Endothelial cell (in vitro differentiated cells): ENCODE data around the gene SLC22A23. TPM values are rescaled to one million over a fixed set of nuclear protein-coding genes. Genes with fewer than 3 reads are reported as not detected.
A peak's percentile ranks its signal among the peaks of the same experiment; 100 is the strongest.

ENCODE experiments used
- DNase-seq: peaks from one replicate; pipeline ENCODE4 v3.0.0; 2021; ENCODE audit warnings: low spot score
- H3K27ac Mint-ChIP-seq: one replicate; pipeline ENCODE4 v1.8.0; 2021; ENCODE audit warnings: mixed read lengths, inconsistent platforms; ENCODE audit not compliant: unreplicated experiment
- H3K27me3 Mint-ChIP-seq: one replicate; pipeline ENCODE4 v1.8.0; 2021; ENCODE audit warnings: mild to moderate bottlenecking, moderate library complexity, mixed read lengths, inconsistent platforms; ENCODE audit not compliant: unreplicated experiment
- H3K36me3 Mint-ChIP-seq: one replicate; pipeline ENCODE4 v1.8.0; 2021; ENCODE audit warnings: mild to moderate bottlenecking, low read depth, mixed read lengths, inconsistent platforms; ENCODE audit not compliant: unreplicated experiment
- H3K4me1 Mint-ChIP-seq: one replicate; pipeline ENCODE4 v1.8.0; 2021; ENCODE audit warnings: mild to moderate bottlenecking, mixed read lengths, inconsistent platforms; ENCODE audit not compliant: unreplicated experiment
- H3K4me3 Mint-ChIP-seq: one replicate; pipeline ENCODE4 v1.8.0; 2021; ENCODE audit warnings: mild to moderate bottlenecking, mixed read lengths, inconsistent platforms; ENCODE audit not compliant: unreplicated experiment
- H3K9me3 Mint-ChIP-seq: one replicate; pipeline ENCODE4 v1.8.0; 2021; ENCODE audit warnings: mixed read lengths, inconsistent platforms; ENCODE audit not compliant: unreplicated experiment
- CTCF ChIP-seq: fragments of 200-600 bp; sonication (generic); IDR thresholded peaks from one replicate; pipeline ENCODE4 v1.5.0; 2021; ENCODE audit warnings: antibody characterized with exemption; ENCODE audit not compliant: unreplicated experiment
- total RNA-seq: library from RNA; stranded (reverse); fragmentation: NEBNext Ultra II Directional; extraction: Animal tissue kit (Norgen Biotek cat#: 25700); gene quantifications from one replicate; pipeline ENCODE4 v1.2.1, GENCODE V29; 2021; ENCODE audit not compliant: unreplicated experiment

The SLC22A23 gene
- total RNA-seq, 1 donor from 2014 or later: 72.7 TPM

GRCh38 chr6:3305216-3305565, 151.7 kb downstream of the SLC22A23 start:
- H3K27ac Mint-ChIP-seq: no peak overlapping the region
- DNase-seq: no peak
- TF ChIP-seq CTCF: no peak
- peak overlapping the region; percentile 57 for H3K4me3 Mint-ChIP-seq
- H3K4me1 Mint-ChIP-seq: peaks cover 2% of the 10 kb centered on the region
- peaks cover 6% of the 10 kb centered on the region for H3K27me3 Mint-ChIP-seq
- H3K36me3 Mint-ChIP-seq: peaks cover 37% of the 10 kb centered on the region
- peaks cover 4% of the 10 kb centered on the region for H3K9me3 Mint-ChIP-seq

- Mint-ChIP-seq H3K36me3 (peaks cover 37% of the 10 kb centered on the region), H3K4me1 (peaks cover 2% of the 10 kb centered on the region), H3K27me3 (peaks cover 6% of the 10 kb centered on the region), H3K27ac (no peak overlapping the region), H3K9me3 (peaks cover 4% of the 10 kb centered on the region), H3K4me3 (no peak overlapping the region)
- no peak for TF ChIP-seq CTCF
- DNase-seq: no peak
Observed at GRCh38 chr6:3304500-3305215, 152.2 kb downstream of the SLC22A23 start.

GRCh38 chr6:3303795-3304411, 152.9 kb downstream of the SLC22A23 start:
- Mint-ChIP-seq H3K27ac (no peak overlapping the region), H3K36me3 (peaks cover 37% of the 10 kb centered on the region), H3K4me1 (peaks cover 2% of the 10 kb centered on the region), H3K9me3 (peaks cover 4% of the 10 kb centered on the region), H3K27me3 (peaks cover 6% of the 10 kb centered on the region), H3K4me3 (no peak overlapping the region)
- no peak for TF ChIP-seq CTCF
- no peak for DNase-seq

GRCh38 chr6:3301506-3301905, 155.3 kb downstream of the SLC22A23 start:
- Mint-ChIP-seq H3K27ac (no peak overlapping the region), H3K9me3 (peaks cover 4% of the 10 kb centered on the region), H3K4me3 (no peak overlapping the region), H3K4me1 (peaks cover 2% of the 10 kb centered on the region), H3K36me3 (peaks cover 31% of the 10 kb centered on the region), H3K27me3 (peaks cover 4% of the 10 kb centered on the region)
- no peak for TF ChIP-seq CTCF
- no peak for DNase-seq

- Mint-ChIP-seq H3K4me3 (no peak overlapping the region), H3K9me3 (no peaks in the 10 kb centered on the region), H3K27me3 (peaks cover 2% of the 10 kb centered on the region), H3K36me3 (peaks cover 20% of the 10 kb centered on the region), H3K4me1 (peaks cover 2% of the 10 kb centered on the region), H3K27ac (no peak overlapping the region)
- TF ChIP-seq CTCF: no peak
- DNase-seq: no peak
Observed at GRCh38 chr6:3299221-3299620, 157.6 kb downstream of the SLC22A23 start.
